A549 (cell line): ENCODE measurements around the gene TMEM171. TPM values are rescaled to one million over a fixed set of nuclear protein-coding genes. Genes with fewer than 3 reads are reported as not detected.

ENCODE experiments used
- ATAC-seq, 2 experiments: fragments of 200-7000 bp in 1 of 2; fragments of >200 bp in 1 of 2; cut with Nextera tagmentation in 1 of 2; cut with Tn5 transposase in 1 of 2; 3 replicates each; pipeline versions ENCODE4 v1.8.0 to v1.9.1; 2018 to 2020; ENCODE audit warnings: mild to moderate bottlenecking in 1 of 2, moderate library complexity in 1 of 2
- CTCF ChIA-PET: fragments of 300-600 bp; sonication (Branson Sonifier 250); formaldehyde crosslinking; extraction: SDS; loops from one replicate; lab custom pipeline; 2021; ENCODE audit warnings: antibody characterized with exemption, inconsistent platforms; lab: Yijun Ruan, JAX
- POLR2A ChIA-PET: fragments of 350-600 bp; formaldehyde crosslinking; extraction: SDS; loops from one replicate; lab custom pipeline; 2021; ENCODE audit warnings: antibody characterized with exemption, inconsistent platforms; lab: Yijun Ruan, JAX
- DNase-seq, 2 experiments: peaks; one replicate each; pipeline versions ENCODE4 v3.0.0 to v3.0.0-alpha.2; 2011 to 2016; ENCODE audit warnings: low read depth in 1 of 2, low spot score in 1 of 2
- FAIRE-seq: peaks from 2 replicates; lab custom pipeline; 2011; peaks lifted over from hg19 to GRCh38; lab: Jason Lieb, UNC
- H3K27ac ChIP-seq, 2 experiments: fragments of >200 bp; sonication (Bioruptor Twin); formaldehyde crosslinking; 3 replicates each; pipeline ENCODE4 v1.5.1; 2016 to 2017
- H3K4me1 ChIP-seq: fragments of >200 bp; sonication (Bioruptor Twin); formaldehyde crosslinking; 3 replicates; pipeline ENCODE4 v1.6.1; 2016
- H3K4me2 ChIP-seq: fragments of >200 bp; sonication (Bioruptor Twin); formaldehyde crosslinking; 3 replicates; pipeline ENCODE4 v1.6.1; 2016
- H3K4me3 ChIP-seq: fragments of >200 bp; sonication (Bioruptor Twin); formaldehyde crosslinking; 3 replicates; pipeline ENCODE4 v1.5.1; 2016
- H3K9me3 ChIP-seq: fragments of >200 bp; sonication (Bioruptor Twin); formaldehyde crosslinking; 3 replicates; pipeline ENCODE4 v1.6.1; 2016
- BCL3 ChIP-seq: fragments of >200 bp; sonication (Bioruptor Twin); formaldehyde crosslinking; IDR thresholded peaks from 3 replicates; pipeline ENCODE4 v1.6.1; 2016
- EP300 ChIP-seq, 2 experiments: fragments of >200 bp; sonication (Bioruptor Twin); formaldehyde crosslinking; IDR thresholded peaks; 2 replicates in 1 of 2; 3 replicates in 1 of 2; pipeline ENCODE4 v1.6.1; 2016 to 2017
- FOSB ChIP-seq: fragments of 250-450 bp; sonication (Bioruptor Pico); IDR thresholded peaks from 2 replicates; pipeline ENCODE4 v1.5.0; 2020; ENCODE audit warnings: mild to moderate bottlenecking, moderate library complexity
- FOSL2 ChIP-seq, 2 experiments: fragments of 450-650 bp in 1 of 2; fragments of >200 bp in 1 of 2; sonication (Bioruptor Twin) in 1 of 2; formaldehyde crosslinking; IDR thresholded peaks; 2 replicates each; pipeline versions ENCODE4 v1.5.0 to v1.6.1; 2016 to 2020; ENCODE audit warnings: mild to moderate bottlenecking in 1 of 2, moderate library complexity in 1 of 2
- FOXS1 ChIP-seq: fragments of 250-450 bp; sonication (Bioruptor Pico); IDR thresholded peaks from 2 replicates; pipeline ENCODE4 v1.5.0; 2020; ENCODE audit warnings: mild to moderate bottlenecking, moderate library complexity
- GATA3 ChIP-seq: IDR thresholded peaks from 2 replicates; pipeline ENCODE4 v1.6.1; 2012; ENCODE audit warnings: borderline replicate concordance
- HDAC2 ChIP-seq: fragments of 200-600 bp; sonication (generic); IDR thresholded peaks from 2 replicates; pipeline ENCODE4 v1.6.1; 2016
- HMGXB4 ChIP-seq: fragments of 250-450 bp; sonication (Bioruptor Pico); IDR thresholded peaks from 2 replicates; pipeline ENCODE4 v1.5.0; 2021; ENCODE audit warnings: mild to moderate bottlenecking, moderate library complexity, borderline replicate concordance
- JUNB ChIP-seq: fragments of >200 bp; sonication (Bioruptor Twin); formaldehyde crosslinking; IDR thresholded peaks from 2 replicates; pipeline ENCODE4 v1.6.1; 2016
- MAFK ChIP-seq: fragments of 450-650 bp; IDR thresholded peaks from 2 replicates; pipeline ENCODE4 v1.6.1; 2014; ENCODE audit not compliant: partially characterized antibody
- MAX ChIP-seq: IDR thresholded peaks from 2 replicates; pipeline ENCODE4 v1.6.1; 2012
- NR3C1 ChIP-seq: fragments of >200 bp; sonication (Bioruptor Twin); formaldehyde crosslinking; IDR thresholded peaks from 3 replicates; pipeline ENCODE4 v1.6.1; 2017
- POLR2A ChIP-seq: IDR thresholded peaks from 2 replicates; pipeline ENCODE4 v1.6.1; 2012; ENCODE audit warnings: mild to moderate bottlenecking, low read length
- POLR2AphosphoS2 ChIP-seq: conservative IDR thresholded peaks from 2 replicates; pipeline ENCODE4 v1.6.1; 2012; ENCODE audit warnings: low read length, improper control_type of control experiment, inconsistent platforms
- RAD21 ChIP-seq, 2 experiments: fragments of >200 bp in 1 of 2; sonication (Bioruptor Twin) in 1 of 2; formaldehyde crosslinking in 1 of 2; IDR thresholded peaks in 1 of 2; conservative IDR thresholded peaks in 1 of 2; 2 replicates in 1 of 2; 3 replicates in 1 of 2; pipeline ENCODE4 v1.6.1; 2012 to 2018; ENCODE audit warnings: inconsistent platforms in 1 of 2
- ZFP36 ChIP-seq: fragments of 450-650 bp; IDR thresholded peaks from 2 replicates; pipeline ENCODE4 v1.6.1; 2014; ENCODE audit warnings: borderline replicate concordance; ENCODE audit not compliant: partially characterized antibody
- polyA plus RNA-seq, 4 experiments: library from polyadenylated mRNA; depleted of rRNA in 3 of 4; stranded (reverse); fragments of >200 nt; fragmentation: RNase III in 1 of 4; extraction: RNeasy Plus Mini Kit Qiagen cat#74134 plus additional on column Dnase treatment in 1 of 4; gene quantifications; 2 replicates in 3 of 4; 3 replicates in 1 of 4; pipeline ENCODE4 v1.2.3, GENCODE V29; 2011 to 2017
- TF ChIP-seq, protein P1 (sequence below): fragments of >200 bp; sonication (Bioruptor Twin); formaldehyde crosslinking; IDR thresholded peaks from 2 replicates; pipeline ENCODE4 v1.6.1; 2016
- TF ChIP-seq, protein P2 (sequence below): IDR thresholded peaks from 2 replicates; pipeline ENCODE4 v1.6.1; 2012
- TF ChIP-seq, protein P3 (sequence below): fragments of 250-450 bp; sonication (Bioruptor Pico); IDR thresholded peaks from 2 replicates; pipeline ENCODE4 v1.5.0; 2020; ENCODE audit warnings: low read depth, mild to moderate bottlenecking, moderate library complexity

Gene TMEM171
- polyA plus RNA-seq, 2 of the 4 experiments (the other 2 are of a cell fraction), result 1.5 to 6.7 TPM

GRCh38 chr5:73180566-73180965 lies 60.2 kb downstream of the TMEM171 start:
- POLR2A ChIA-PET, result no interaction called here
- Histone ChIP-seq H3K27ac (no peak overlapping the region), H3K9me3 (peaks cover 13% of the 10 kb centered on the region; the same call in 1 of the 3 replicates), H3K4me2 (no peak overlapping the region), H3K4me1 (no peaks in the 10 kb centered on the region), H3K4me3 (no peak overlapping the region)
- FAIRE-seq, result no peak
- DNase-seq, result no peak
- CTCF ChIA-PET, result no interaction called here
- ATAC-seq, result no peak
- TF ChIP-seq POLR2AphosphoS2 (no peak), POLR2A (no peak), FOSB (CRISPR knock-in tag) (no peak), HMGXB4 (no peak), FOXS1 (CRISPR knock-in tag) (no peak), BCL3 (no peak), JUNB (no peak), MAX (no peak), RAD21 (conservative IDR thresholded peaks at IDR 0.05 in 1 of 2, IDR thresholded peaks at IDR 0.05 in 1 of 2) (no peak), FOSL2 (IDR thresholded peaks at IDR 0.05) (no peak), FOSL2 (CRISPR knock-in tag; IDR thresholded peaks at IDR 0.05) (no peak), ZFP36 (no peak), HDAC2 (no peak), MAFK (no peak), EP300 (IDR thresholded peaks at IDR 0.05) (no peak), GATA3 (no peak), NR3C1 (no peak)
- TF ChIP-seq, protein P1, sequence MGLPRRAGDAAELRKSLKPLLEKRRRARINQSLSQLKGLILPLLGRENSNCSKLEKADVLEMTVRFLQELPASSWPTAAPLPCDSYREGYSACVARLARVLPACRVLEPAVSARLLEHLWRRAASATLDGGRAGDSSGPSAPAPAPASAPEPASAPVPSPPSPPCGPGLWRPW, result no peak
- TF ChIP-seq, protein P2, sequence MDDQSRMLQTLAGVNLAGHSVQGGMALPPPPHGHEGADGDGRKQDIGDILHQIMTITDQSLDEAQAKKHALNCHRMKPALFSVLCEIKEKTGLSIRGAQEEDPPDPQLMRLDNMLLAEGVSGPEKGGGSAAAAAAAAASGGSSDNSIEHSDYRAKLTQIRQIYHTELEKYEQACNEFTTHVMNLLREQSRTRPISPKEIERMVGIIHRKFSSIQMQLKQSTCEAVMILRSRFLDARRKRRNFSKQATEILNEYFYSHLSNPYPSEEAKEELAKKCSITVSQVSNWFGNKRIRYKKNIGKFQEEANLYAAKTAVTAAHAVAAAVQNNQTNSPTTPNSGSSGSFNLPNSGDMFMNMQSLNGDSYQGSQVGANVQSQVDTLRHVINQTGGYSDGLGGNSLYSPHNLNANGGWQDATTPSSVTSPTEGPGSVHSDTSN, result no peak
- TF ChIP-seq, protein P3, sequence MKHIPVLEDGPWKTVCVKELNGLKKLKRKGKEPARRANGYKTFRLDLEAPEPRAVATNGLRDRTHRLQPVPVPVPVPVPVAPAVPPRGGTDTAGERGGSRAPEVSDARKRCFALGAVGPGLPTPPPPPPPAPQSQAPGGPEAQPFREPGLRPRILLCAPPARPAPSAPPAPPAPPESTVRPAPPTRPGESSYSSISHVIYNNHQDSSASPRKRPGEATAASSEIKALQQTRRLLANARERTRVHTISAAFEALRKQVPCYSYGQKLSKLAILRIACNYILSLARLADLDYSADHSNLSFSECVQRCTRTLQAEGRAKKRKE (CRISPR knock-in tag), result no peak
- TF ChIP-seq, all 56 proteins: peak for 0

Other genes starting within 250 kb of the TMEM171 start
- gene FCHO2, start 164.5 kb upstream of the TMEM171 start, polyA plus RNA-seq (2011; rRNA removed), result 14.9 and 20.2 TPM in 2 replicates
- gene FCHO2, start 164.5 kb upstream of the TMEM171 start, polyA plus RNA-seq (2017; fragmentation: RNase III; extraction: RNeasy Plus Mini Kit Qiagen cat#74134 plus additional on column Dnase treatment), result 9.1 to 9.8 TPM (median 9.6 TPM) in 3 replicates
- not detected in 2 replicates for gene TMEM174, start 52.6 kb downstream of the TMEM171 start, polyA plus RNA-seq (2011; rRNA removed)
- not detected in 3 replicates for gene TMEM174, start 52.6 kb downstream of the TMEM171 start, polyA plus RNA-seq (2017; fragmentation: RNase III; extraction: RNeasy Plus Mini Kit Qiagen cat#74134 plus additional on column Dnase treatment)